H1 (cell line): ENCODE measurements around the gene NDUFA13. TPM values are rescaled to one million over a fixed set of nuclear protein-coding genes. Genes with fewer than 3 reads are reported as not detected.

Experiments
- BCL11A ChIP-seq, 2 experiments: IDR thresholded peaks; one replicate each; pipeline ENCODE4 v1.6.1; 2011; ENCODE audit warnings: low read depth in 2 of 2, low read length in 2 of 2, mild to moderate bottlenecking in 2 of 2
- CHD7 ChIP-seq: fragments of 300-600 bp; sonication (generic); IDR thresholded peaks from 2 replicates; pipeline ENCODE4 v1.7.1; 2012; ENCODE audit warnings: low read length, moderate library complexity, mild to moderate bottlenecking, inconsistent platforms; ENCODE audit not compliant: insufficient replicate concordance
- HDAC6 ChIP-seq: IDR thresholded peaks from one replicate; pipeline ENCODE4 v1.7.1; 2012; ENCODE audit warnings: low read depth, mild to moderate bottlenecking, inconsistent platforms, low read length, moderate library complexity
- KDM1A ChIP-seq: fragments of 200-600, 300-600 bp; sonication (generic); IDR thresholded peaks from 2 replicates; pipeline ENCODE4 v1.7.1; 2016; ENCODE audit warnings: mild to moderate bottlenecking, low read length, borderline replicate concordance
- RBBP5 ChIP-seq: IDR thresholded peaks from 2 replicates; pipeline ENCODE4 v1.7.1; 2012; ENCODE audit warnings: low read depth, mild to moderate bottlenecking, inconsistent platforms, low read length, moderate library complexity, borderline replicate concordance
- SIN3A ChIP-seq, 2 experiments: IDR thresholded peaks in 1 of 2; conservative IDR thresholded peaks in 1 of 2; 2 replicates each; pipeline ENCODE4 v1.6.1; 2011 to 2012; ENCODE audit warnings: low read length in 2 of 2, improper control_type of control experiment in 1 of 2, low read depth in 1 of 2, mild to moderate bottlenecking in 1 of 2
- SIX5 ChIP-seq: IDR thresholded peaks from 2 replicates; pipeline ENCODE4 v1.6.1; 2011; ENCODE audit warnings: mild to moderate bottlenecking, low read depth, low read length
- SRF ChIP-seq: IDR thresholded peaks from 2 replicates; pipeline ENCODE4 v1.6.1; 2011; ENCODE audit warnings: mild to moderate bottlenecking, low read depth, low read length, moderate library complexity
- SUZ12 ChIP-seq: fragments of 200-600 bp; sonication (generic); IDR thresholded peaks from 2 replicates; pipeline ENCODE4 v1.6.1; 2012; ENCODE audit warnings: mild to moderate bottlenecking, inconsistent platforms, low read length, moderate library complexity, mixed read lengths
- TEAD4 ChIP-seq: IDR thresholded peaks from 2 replicates; pipeline ENCODE4 v1.6.1; 2012; ENCODE audit warnings: low read depth, low read length, inconsistent platforms, mixed read lengths
- polyA plus RNA-seq, 7 experiments: library from polyadenylated mRNA; depleted of rRNA in 3 of 7; stranded (reverse) in 5 of 7; unstranded in 2 of 7; fragments of >200 nt in 5 of 7; fragments of 200-250 nt in 2 of 7; gene quantifications; 1 replicate in 5 of 7; 2 replicates in 1 of 7; 4 replicates in 1 of 7; pipeline versions ENCODE4 v1.2.1 to v1.2.3, GENCODE V29; 2011 to 2013; ENCODE audit warnings: missing spikeins in 2 of 7, mixed read lengths in 2 of 7
- total RNA-seq: library from RNA; stranded (reverse); fragmentation: NEBNext Ultra II Directional; extraction: Animal tissue kit (Norgen Biotek cat#: 25700); gene quantifications from 2 replicates; pipeline ENCODE4 v1.2.1, GENCODE V29; 2021

Gene NDUFA13
- total and polyA plus RNA-seq, 2 of the 8 experiments (the other 6 are each of a cell fraction or from before 2014, with no cell fraction given), result 413 to 1,105 TPM

DNA sequence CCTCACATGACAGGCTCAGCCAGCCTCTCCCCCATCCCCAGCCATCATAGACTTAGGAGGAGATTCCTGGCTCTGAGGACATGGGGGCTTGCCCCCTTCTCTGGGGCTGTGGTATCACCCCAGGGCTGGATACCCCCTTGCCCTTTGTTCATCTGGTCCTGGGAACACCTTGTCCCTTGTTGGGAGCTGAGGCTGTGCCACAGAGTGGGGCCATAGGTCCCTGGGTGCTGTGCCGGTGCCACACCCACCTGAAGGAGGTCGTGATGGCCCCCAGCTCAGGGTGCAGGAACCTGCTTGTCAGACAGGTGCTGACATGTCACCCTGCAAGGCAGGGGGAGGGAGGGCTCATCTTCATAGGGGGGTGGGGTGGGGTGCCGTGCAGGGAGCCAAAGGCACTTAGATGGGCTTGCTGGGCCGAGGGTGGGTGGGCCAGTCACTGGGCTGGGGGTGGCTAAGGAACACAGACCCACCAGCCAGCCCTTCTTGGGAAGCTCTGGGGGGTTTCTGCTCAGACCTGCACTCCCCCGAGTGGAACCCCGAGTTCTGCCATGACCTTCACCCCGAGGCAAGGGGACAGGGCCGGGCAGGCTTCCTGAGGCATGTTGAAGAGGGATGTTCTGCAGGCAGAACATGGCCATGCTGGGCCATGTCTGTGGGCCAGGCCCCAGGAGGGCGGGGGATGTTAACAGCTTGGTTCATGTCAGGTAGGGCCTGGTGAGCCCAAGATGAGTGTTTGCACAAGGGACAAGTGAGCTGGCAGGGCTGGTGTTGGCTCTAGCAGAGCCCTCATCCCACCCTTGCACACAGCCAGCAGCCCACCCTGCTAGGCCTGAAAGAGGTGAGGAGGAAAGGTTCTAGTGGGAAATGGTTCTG is 28.7 kb upstream of the NDUFA13 start (continued):
- no peak for TF ChIP-seq CHD7
- no peak for TF ChIP-seq BCL11A (IDR thresholded peaks at IDR 0.05; ENCODE audit: low read depth in 2 of 2, low read length in 2 of 2)
- TF ChIP-seq KDM1A, result no peak
- no peak for TF ChIP-seq HDAC6
- no peak for TF ChIP-seq SIX5
- no peak for TF ChIP-seq RBBP5
- no peak for TF ChIP-seq SUZ12
- no peak for TF ChIP-seq SIN3A (conservative IDR thresholded peaks at IDR 0.05 in 1 of 2, IDR thresholded peaks at IDR 0.05 in 1 of 2; ENCODE audit: low read depth in 1 of 2, low read length in 2 of 2)
- TF ChIP-seq TEAD4, result no peak
- TF ChIP-seq SRF, result no peak
